Measurements from ENCODE around the gene TGM2.

The TGM2 gene

GRCh38 chr20:38084425-38084951, 80.6 kb downstream of the TGM2 start:
- DNase-seq: no peak

GRCh38 chr20:38083338-38084048, 81.6 kb downstream of the TGM2 start:
- DNase-seq: no peak

GRCh38 chr20:38082894-38083293, 82.2 kb downstream of the TGM2 start:
- DNase-seq: no peak

GRCh38 chr20:38081575-38081974, 83.5 kb downstream of the TGM2 start:
- DNase-seq: no peak

- no peak for DNase-seq
Observed at GRCh38 chr20:38079353-38079752, 85.7 kb downstream of the TGM2 start.

GRCh38 chr20:38078084-38078483, 87.0 kb downstream of the TGM2 start:
- DNase-seq: no peak

Data from activated CD4-positive, alpha-beta T cell treated with anti-CD3 and anti-CD28 coated beads, Interleukin-2, amount 50 U/mL, for 16 hours (primary cell).